HG02981 (cell line): ENCODE data around the gene GRIK2.
"Not testable (repeated sequence)": the region's sequence is repeated elsewhere in the genome, so short reads cannot be mapped to it uniquely, and the experiment has no call there.

Source experiments
- ATAC-seq: cut with Tn5 transposase; IDR thresholded peaks from one replicate; pipeline ENCODE4 v1.9.1; 2021; ENCODE audit warnings: mild to moderate bottlenecking, moderate library complexity; ENCODE audit not compliant: unreplicated experiment

Gene GRIK2

GRCh38 chr6:101393251-101393828 is at the start of gene GRIK2:
Gene GRIK2, plus strand, starts transcription at chr6:101393708.
- no peak for ATAC-seq

GRCh38 chr6:101344885-101345284 is 48.6 kb upstream of the GRIK2 start:
- no peak for ATAC-seq

GRCh38 chr6:101348816-101349215 is 44.7 kb upstream of the GRIK2 start:
- ATAC-seq = no peak

DNA sequence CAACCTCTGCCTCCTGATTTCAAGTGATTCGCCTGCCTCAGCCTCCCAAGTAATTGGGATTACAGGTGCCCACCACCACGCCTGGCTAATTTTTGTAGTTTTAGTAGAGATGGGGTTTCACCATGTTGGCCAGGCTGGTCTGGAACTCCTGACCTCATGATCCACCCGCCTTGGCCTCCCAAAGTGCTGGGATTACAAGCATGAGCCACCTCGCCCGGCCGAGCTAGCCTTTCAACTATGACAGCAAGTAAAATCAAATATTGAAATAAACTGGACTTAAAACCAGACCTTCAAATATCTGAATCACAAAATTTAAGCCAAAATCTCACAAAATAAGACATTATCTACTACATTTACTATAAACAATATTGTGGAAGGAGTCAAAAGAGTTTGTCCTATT is 42.9 kb upstream of the GRIK2 start:
- not testable (repeated sequence) for ATAC-seq

DNA sequence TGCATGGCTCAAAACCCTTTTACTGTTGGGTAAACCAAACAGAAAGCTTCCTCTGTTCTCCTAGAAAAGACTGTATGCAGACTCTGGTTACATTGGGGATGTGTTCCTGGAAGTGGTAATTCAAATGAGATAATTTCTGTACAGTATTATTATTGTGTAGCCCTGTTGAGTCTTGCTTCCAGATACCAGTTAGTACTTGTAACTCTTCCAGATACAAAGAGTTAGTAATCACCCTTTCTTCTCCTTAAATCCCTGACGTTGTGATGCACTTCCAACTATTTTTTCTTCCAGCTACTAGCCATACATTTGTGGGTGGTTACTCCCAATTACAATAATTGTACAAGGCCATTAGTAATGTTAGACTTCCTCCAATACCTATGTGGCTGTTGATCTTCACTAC is 42.3 kb upstream of the GRIK2 start:
- no peak for ATAC-seq

DNA sequence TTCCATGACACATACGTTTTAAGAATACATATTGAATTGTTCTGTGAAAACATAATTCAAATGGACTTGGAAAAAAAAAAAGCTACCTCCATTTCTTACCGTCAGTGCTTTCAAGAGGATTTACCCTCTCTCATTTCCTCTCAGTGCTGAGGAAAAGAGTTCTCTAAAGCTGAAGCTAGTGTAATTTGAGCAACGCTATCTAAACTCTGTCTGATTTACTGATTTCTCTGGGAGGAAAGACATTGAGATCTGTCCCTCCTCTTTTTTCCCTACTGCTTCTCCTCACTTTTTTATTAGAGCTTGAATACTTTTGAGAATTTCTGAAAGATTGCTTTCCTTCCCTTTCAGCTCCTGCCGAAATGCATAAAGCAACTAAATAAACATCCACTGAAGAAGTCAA is 41.2 kb upstream of the GRIK2 start:
- ATAC-seq = no peak

- ATAC-seq = no peak
Observed at GRCh38 chr6:101365181-101365580, 28.3 kb upstream of the GRIK2 start.

GRCh38 chr6:101379926-101380325 is 13.6 kb upstream of the GRIK2 start:
- ATAC-seq = no peak

DNA sequence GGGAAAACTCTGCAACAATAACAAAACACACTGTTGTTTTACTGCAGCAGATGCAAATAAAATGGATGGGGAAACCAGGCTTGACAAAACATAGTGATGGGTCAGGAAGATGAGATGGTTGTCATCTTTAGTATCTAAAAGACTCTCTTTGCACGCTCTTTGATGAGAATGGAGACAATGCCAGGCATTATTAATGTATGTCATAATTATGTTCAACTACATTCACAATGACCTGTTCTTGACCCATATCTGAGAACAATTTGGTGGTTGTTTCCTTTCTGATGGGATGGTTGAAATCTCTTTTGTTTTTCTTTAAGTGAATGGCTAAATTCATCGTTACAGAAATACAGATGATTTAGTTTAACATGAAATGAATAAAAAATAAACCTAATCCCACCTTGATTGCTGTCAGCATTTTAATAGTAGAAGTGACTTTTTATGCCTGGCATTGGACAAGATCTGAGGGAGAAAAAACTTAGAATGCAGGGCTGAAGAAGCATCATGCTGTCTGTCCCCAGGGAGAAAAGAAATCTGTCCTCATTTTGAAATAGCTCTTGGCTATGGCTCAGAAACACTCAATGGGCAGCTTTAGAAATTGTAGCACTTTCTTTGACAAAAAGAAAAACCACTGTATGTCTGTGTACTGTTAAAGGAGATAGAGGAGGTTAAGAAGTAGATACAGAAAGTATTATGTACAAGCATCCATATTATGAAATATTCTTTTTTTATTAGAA is 12.4 kb upstream of the GRIK2 start:
- no peak for ATAC-seq

- ATAC-seq = not testable (repeated sequence)
Observed at GRCh38 chr6:101383747-101384146, 9.8 kb upstream of the GRIK2 start.

- ATAC-seq = no peak
Observed at GRCh38 chr6:101386982-101387381, 6.5 kb upstream of the GRIK2 start.

DNA sequence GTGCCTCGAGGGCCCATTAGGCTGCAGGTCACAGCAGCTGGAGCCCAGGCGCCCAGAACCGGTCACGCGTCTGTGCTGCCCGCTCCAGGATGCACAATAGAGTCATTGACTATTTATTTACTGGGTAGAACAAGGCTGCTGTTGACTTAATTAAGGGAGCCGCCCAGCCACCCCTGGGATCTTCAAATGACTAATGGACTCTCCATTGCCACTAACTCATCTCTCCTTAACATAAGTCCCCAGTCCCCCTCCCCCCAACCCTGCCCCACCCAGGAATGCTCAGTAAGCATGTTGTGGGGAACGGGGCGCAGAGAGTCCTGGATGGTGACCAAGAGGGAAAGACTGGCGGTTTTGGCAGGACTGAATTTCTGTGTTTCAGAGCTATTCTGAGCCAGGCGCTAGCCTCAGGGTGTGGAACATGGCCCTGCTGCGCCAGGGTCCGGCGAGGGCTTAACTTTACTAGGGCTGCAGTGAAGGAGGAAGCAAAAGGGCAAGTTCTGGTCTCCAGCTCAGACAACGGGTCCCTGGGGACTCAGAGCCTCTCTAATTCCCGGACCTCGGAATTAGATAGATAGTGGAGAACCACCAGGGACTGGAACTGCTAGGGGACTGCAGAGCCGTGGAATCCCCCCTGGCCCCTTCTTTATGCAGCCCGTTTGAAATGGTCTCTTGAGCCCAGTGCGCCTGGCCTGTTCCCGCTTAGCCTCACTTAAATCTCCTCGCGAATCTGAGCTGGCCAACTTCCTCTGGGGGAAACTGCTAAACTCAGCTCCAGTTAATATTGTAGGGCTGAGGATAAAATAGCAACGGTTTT is 1.5 kb upstream of the GRIK2 start:
- ATAC-seq = no peak

GRCh38 chr6:101392586-101393230 is 800 bp upstream of the GRIK2 start:
- ATAC-seq = no peak

DNA sequence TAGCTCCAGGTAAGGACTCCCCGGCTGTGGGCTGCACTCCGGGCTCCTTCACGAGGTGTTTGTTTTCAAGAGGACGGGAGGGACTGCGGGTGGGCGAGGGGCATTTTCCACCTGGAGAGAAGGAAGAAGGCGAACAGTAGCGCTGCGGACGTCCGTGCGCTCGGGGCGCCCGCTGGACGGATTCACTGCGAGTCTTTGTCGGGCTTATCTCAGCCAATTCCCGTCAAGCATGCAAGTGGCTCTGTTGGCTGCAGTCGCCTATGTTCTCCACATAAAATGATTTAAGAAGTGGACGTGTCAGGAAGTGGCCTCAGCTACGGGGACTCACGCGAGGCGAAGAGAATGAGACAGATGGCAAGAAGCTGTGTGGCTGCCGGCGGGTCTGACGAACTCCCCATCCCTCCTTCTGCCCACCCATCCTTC is 332 bp downstream of the GRIK2 start:
- no peak for ATAC-seq

DNA sequence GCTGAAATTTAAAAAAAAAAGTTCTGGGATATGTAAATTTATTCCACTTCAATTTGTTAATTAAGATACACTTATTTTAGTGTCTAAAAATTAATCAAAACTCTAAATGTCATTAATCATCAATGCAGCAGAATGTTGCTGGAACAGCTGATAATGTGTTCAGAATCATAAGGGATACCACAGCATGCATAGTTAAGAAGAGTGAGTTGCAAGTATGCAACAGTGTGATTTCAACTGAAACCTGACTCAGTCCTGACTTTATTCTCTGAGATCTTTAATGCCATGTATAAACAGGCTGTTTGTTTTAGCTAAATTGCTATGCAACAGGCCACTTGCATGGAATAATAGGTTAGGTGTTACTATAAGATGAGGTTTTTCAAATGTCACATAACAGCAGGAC is 1.4 kb downstream of the GRIK2 start:
- ATAC-seq = no peak

GRCh38 chr6:101395345-101395744 is 1.8 kb downstream of the GRIK2 start:
- ATAC-seq = no peak

- no peak for ATAC-seq
Observed at GRCh38 chr6:101396548-101397173, 3.2 kb downstream of the GRIK2 start.

DNA sequence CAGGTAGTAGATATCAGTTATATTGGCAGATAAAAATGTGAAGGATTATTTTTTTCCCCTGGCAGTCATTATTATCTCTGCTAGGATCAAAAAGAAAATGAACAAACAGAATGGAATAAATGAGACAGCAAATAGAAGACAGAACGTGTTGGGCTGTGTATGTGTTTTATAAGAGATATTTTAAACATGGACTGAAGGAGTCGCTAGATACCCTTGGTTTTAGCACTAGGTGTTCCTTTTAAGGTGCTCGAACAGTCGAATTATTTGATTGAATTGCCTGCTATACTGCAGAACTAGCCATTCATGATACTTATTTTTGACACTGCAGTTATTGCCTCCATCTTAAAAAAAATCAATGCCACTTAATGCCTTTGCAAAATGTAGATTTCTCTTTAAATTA is 3.7 kb downstream of the GRIK2 start:
- no peak for ATAC-seq

DNA sequence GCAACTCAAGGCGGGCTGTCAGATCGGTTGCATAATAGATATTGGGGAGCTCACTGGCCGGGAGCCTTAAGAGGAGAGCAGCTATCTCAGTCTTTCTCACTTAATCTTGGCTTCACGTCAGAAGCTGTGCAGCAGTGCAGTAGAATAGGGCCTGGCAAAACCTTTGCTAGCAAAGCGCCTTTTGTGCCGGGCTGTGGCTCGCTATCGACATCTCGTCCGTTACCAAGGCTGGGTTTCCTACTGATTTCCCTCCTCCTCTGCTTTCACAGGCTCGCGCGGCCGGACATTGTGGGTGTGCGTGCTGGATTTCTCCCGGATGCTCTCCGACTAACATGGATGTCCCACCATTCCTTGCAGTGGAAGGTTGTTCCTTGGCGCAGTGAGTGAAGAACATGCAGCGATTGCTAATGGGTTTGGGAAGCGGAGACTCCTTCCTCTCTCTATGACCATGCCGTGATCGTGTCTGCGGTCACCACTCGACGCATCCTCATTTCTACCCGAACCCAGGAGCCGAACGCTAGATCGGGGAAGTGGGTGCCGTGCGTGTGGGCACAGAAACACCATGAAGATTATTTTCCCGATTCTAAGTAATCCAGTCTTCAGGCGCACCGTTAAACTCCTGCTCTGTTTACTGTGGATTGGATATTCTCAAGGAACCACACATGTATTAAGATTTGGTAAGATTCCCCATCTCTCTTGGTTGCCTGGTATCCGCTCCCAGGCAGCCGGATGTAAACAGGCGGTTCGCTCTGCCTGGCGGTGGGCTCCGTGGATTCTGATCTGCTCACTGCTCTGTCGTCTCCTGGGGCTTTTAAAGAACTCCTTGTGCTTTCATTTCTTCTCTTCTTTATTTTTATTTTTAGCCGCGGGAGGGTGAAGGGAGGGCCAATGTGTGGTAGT is 5.5 kb downstream of the GRIK2 start:
- ATAC-seq = no peak

- no peak for ATAC-seq
Observed at GRCh38 chr6:101399616-101400162, 6.2 kb downstream of the GRIK2 start.
